Heart left ventricle (tissue), 16 donors: Measurements from ENCODE around the gene LIG1. TPM values are rescaled to one million over a fixed set of nuclear protein-coding genes. Genes with fewer than 3 reads are reported as not detected.

Source experiments
- ATAC-seq, 4 donors: fragments of 200-7000 bp; cut with Tn5 transposase; one replicate each; pipeline ENCODE4 v1.9.1; 2020 to 2022; ENCODE audit warnings: moderate library complexity in 4 of 4, mild to moderate bottlenecking in 3 of 4, moderate number of reproducible peaks in 1 of 4
- DNase-seq, 5 donors: peaks; one replicate each; pipeline ENCODE4 v3.0.0-alpha.2; 2020
- H3K27ac ChIP-seq, 12 donors: fragments of 200-600 bp; sonication (generic) in 4 of 12; one replicate each; pipeline versions ENCODE4 v1.5.0 to v1.8.0; 2016 to 2022; ENCODE audit warnings: mild to moderate bottlenecking in 2 of 12
- H3K27me3 ChIP-seq, 9 donors: fragments of 200-600 bp; sonication (generic) in 2 of 9; one replicate each; pipeline versions ENCODE4 v1.5.1 to v1.8.0; 2016 to 2022; ENCODE audit warnings: mild to moderate bottlenecking in 3 of 9
- H3K36me3 ChIP-seq, 9 donors: fragments of 200-600 bp; sonication (generic) in 2 of 9; one replicate each; pipeline versions ENCODE4 v1.5.0 to v1.8.0; 2018 to 2022; ENCODE audit warnings: mild to moderate bottlenecking in 2 of 9
- H3K4me1 ChIP-seq, 12 donors: fragments of 200-600 bp; sonication (generic) in 4 of 12; one replicate each; pipeline versions ENCODE4 v1.5.0 to v1.8.0; 2016 to 2022; ENCODE audit warnings: mild to moderate bottlenecking in 3 of 12
- H3K4me3 ChIP-seq, 12 donors: fragments of 200-600 bp; sonication (generic) in 4 of 12; one replicate each; pipeline versions ENCODE4 v1.5.0 to v1.8.0; 2017 to 2022; ENCODE audit warnings: mild to moderate bottlenecking in 9 of 12, moderate library complexity in 4 of 12
- H3K9me3 ChIP-seq, 12 donors: fragments of 200-600 bp; sonication (generic) in 4 of 12; one replicate each; pipeline versions ENCODE4 v1.5.0 to v1.8.0; 2016 to 2022; ENCODE audit warnings: mild to moderate bottlenecking in 1 of 12
- POLR2A ChIP-seq, 2 donors: fragments of 450-650 bp; IDR thresholded peaks; one replicate each; pipeline ENCODE4 v1.6.1; 2017; ENCODE audit warnings: antibody characterized with exemption in 2 of 2, mild to moderate bottlenecking in 2 of 2, moderate library complexity in 2 of 2
- WGBS, 4 donors: extraction: QIAGEN DNeasy Blood & Tissue Kit in 2 of 4; methylation state at CpG; one replicate each; pipeline versions ENCODE4 v1.1.5 to v1.1.7; 2013 to 2018; 5-methylcytosine and 5-hydroxymethylcytosine counted together
- intact Hi-C, 10 donors: fragments of 100-400 bp; cut with DNase I; formaldehyde crosslinking; loops; one replicate each; pipeline versions ENCODE4 v1.11.1 to v1.14.2; 2022
- polyA plus RNA-seq, 2 donors: library from polyadenylated mRNA; stranded (reverse); fragments of 200-250 nt; gene quantifications; one replicate each; pipeline ENCODE4 v1.2.3, GENCODE V29; 2013
- total RNA-seq, 9 donors: library from RNA; depleted of rRNA in 2 of 9; stranded (reverse); fragments of >200 nt in 2 of 9; fragmentation: NEBNext Ultra II Directional in 3 of 9; extraction: Animal tissue kit (Norgen Biotek cat#: 25700) in 3 of 9; gene quantifications; one replicate each; pipeline versions ENCODE4 v1.1.0 to v1.2.4, GENCODE V29; 2016 to 2023
- TF ChIP-seq, protein P1 (sequence below), 12 donors: fragments of 200-600 bp; sonication (generic) in 4 of 12; IDR thresholded peaks; one replicate each; pipeline versions ENCODE4 v1.5.0 to v1.8.0; 2018 to 2022; ENCODE audit warnings: antibody characterized with exemption in 12 of 12, mild to moderate bottlenecking in 5 of 12
- donor health status: ischemic (EF 13 %, LVEDD 7.1; RV severe dilation, severe dysfunction).
- donor health status: healthy with polysubstance abuse.
- donor health status: DM: no; HTN: yes; CAD: no.
- donor health status: DM: no; HTN: no; CAD: no.
- donor health status: ischemic (EF 25% LVEDD 6.9; RV normal size, moderate dysfunction).
- donor health status: ischemic (EF 25% LVEDD 5.7; RV mildly dilated, moderate dysfunction).
- donor health status: healthy.
- donor health status: DM: yes; HTN: yes; CAD: no.
- donor health status: ischemic (EF 35%, LVEDD 5.7; RV mildly dilated, moderate dysfunction).
- donor health status: nonischemic (EF 11% LVEDD 7.7; RV severe dilation, severe dysfunction).
- donor health status: DM: yes; HTN: yes; CAD: no.
- donor health status: PGD.
- donor health status: ischemic (EF 29% LVEDD 5.4; RV normal size, mild dysfunction).
- donor health status: nonischemic (EF 23%, LVEDD 6.1; RV moderate dilation, normal function).

LIG1 gene
- total and polyA plus RNA-seq, 11 donors: 2.1 to 16.5 (median 4.0) TPM

DNA sequence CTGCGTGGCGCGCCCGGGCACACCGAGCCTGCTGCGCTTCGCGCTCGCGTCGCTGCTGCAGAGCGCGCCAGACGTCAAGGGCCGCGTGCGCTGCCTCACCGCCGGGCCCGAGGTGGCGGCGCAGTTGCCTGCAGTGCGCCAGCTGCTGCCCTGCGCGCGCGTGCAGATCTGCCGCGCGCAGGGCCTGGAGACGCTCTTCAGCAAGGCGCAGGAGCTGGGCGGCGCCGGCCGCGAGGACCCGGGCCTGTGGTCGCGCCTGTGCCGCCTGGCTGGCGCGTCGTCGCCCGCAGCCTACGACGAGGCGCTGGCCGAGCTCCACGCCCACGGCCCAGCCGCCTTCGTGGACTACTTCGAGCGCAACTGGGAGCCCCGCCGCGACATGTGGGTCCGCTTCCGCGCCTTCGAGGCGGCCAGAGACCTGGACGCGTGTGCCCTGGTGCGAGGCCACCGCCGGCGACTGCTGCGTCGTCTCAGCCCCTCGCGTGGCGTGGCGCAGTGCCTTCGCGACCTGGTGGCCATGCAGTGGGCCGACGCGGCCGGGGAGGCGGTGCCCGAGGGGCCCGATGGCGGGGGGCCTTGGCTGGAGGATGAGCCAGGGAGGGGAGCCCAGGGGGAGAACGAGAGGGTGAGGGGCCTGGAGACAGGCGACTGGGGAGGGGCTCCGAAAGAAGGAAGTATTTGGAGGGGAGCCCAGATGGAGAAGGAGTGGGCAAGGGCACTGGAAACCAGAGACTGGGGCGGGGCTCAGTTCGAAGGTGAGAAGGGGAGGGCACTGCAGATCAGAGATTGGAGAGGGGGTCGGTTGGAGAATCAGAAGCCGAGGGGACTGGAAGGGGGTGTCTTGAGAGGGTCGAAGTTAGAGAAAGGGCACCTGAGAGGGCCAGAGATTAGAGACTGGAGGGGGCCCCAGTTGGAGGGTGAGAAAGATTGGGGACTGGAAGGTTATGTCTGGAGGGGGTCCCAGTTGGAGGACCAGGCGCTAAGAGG lies 25.0 kb upstream of the LIG1 start:
- ATAC-seq (no peak), DNase-seq (peak in 1 of 5 donors; percentile 64)
- Histone ChIP-seq H3K4me1 (peaks cover 0 to 16% (median 5%) of the 10 kb centered on the region in 12 donors), H3K27me3 (no peaks in the 10 kb centered on the region), H3K4me3 (no peak overlapping the region), H3K9me3 (no peaks in the 10 kb centered on the region), H3K27ac (no peak overlapping the region), H3K36me3 (peaks cover 0 to 6% (median 0%) of the 10 kb centered on the region in 9 donors)
- 74 to 83% (median 75%) methylated on average over 27 to 95 of the region's 95 CpGs for WGBS, 4 donors
- TF ChIP-seq, protein P1, sequence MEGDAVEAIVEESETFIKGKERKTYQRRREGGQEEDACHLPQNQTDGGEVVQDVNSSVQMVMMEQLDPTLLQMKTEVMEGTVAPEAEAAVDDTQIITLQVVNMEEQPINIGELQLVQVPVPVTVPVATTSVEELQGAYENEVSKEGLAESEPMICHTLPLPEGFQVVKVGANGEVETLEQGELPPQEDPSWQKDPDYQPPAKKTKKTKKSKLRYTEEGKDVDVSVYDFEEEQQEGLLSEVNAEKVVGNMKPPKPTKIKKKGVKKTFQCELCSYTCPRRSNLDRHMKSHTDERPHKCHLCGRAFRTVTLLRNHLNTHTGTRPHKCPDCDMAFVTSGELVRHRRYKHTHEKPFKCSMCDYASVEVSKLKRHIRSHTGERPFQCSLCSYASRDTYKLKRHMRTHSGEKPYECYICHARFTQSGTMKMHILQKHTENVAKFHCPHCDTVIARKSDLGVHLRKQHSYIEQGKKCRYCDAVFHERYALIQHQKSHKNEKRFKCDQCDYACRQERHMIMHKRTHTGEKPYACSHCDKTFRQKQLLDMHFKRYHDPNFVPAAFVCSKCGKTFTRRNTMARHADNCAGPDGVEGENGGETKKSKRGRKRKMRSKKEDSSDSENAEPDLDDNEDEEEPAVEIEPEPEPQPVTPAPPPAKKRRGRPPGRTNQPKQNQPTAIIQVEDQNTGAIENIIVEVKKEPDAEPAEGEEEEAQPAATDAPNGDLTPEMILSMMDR (IDR thresholded peaks at IDR 0.05): no peak
- TF ChIP-seq POLR2A (IDR thresholded peaks at IDR 0.05): no peak
- intact Hi-C loops: no loop called here

DNA sequence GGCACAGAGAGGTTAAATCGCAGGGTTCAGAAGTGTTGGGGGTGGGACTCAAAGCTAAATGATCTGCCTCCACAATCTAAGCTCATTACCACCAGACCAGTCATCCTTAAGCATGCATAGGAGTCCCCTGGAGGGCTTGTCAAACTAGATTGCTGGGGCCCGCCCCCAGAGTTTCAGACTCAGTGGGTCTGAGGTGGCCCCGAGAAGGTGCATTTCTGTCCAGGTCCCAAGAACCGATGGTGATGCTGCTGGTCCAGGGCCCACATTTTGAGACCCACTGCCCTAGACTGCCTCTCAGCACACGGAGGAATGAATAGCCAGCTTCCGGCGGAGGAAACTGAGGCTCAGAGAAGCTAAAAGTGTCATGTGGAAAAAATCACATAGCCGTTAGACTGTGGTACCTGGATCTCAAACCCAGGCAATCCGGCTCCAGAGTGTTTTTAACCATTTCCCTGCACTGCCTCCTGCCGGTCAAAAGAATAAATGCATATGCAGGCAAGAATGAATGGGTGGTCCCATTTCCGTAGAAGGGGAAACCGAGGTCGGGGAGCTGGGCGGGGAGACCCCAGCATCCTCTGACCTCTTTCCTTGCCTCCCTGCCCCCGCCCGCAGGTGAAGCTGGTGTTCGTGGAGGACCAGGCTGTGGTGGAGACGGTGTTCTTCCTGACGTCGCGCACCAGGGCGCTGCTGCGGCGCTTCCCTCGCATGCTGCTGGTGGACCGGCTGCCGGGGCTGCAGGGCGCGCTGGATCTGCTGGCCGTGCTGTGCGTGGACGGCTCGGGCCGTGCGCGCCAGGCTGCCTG lies 24.1 kb upstream of the LIG1 start:
- TF ChIP-seq POLR2A (IDR thresholded peaks at IDR 0.05): no peak
- TF ChIP-seq, protein P1 (IDR thresholded peaks at IDR 0.05): peak in 11 of 12 donors; percentile 15 to 64 (median 43)
- no peak for ATAC-seq
- intact Hi-C loops: no loop called here
- Histone ChIP-seq H3K27ac (no peak overlapping the region), H3K36me3 (peaks cover 0 to 7% (median 0%) of the 10 kb centered on the region in 9 donors), H3K4me1 (peaks cover 0 to 16% (median 5%) of the 10 kb centered on the region in 12 donors), H3K27me3 (no peaks in the 10 kb centered on the region), H3K4me3 (no peak overlapping the region), H3K9me3 (no peaks in the 10 kb centered on the region)
- no peak for DNase-seq
- 71% methylated on average over 20 to 36 of the region's 36 CpGs for WGBS, 4 donors

DNA sequence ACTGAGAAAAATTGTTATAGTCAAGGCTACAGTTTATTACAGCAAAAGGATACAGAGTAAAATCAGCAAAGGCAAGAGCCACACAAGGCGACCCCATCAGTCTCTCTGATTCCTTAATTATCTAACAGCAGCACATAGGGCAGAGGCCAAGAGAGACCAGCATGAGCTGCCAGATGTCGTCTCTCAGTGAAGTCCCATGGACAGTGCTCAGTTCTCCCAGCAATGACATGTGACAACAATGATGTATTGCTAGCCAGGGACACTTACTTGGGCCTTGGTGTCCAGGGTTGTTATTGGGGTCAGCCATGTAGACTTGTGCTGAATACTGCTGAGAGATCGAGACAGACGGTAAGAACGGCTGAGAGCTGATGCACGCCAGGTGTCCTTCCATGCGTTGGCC lies 22.6 kb upstream of the LIG1 start:
- DNase-seq (no peak), ATAC-seq (no peak)
- no peak overlapping the region for H3K4me3 ChIP-seq
- WGBS, 4 donors: 80 to 89% (median 83%) methylated on average over 7 of the region's 7 CpGs
- intact Hi-C loops: no loop called here
- H3K27me3 ChIP-seq: no peaks in the 10 kb centered on the region
- H3K27ac ChIP-seq: no peak overlapping the region
- TF ChIP-seq, protein P1 (IDR thresholded peaks at IDR 0.05): no peak
- no peak for TF ChIP-seq POLR2A (IDR thresholded peaks at IDR 0.05)
- peaks cover 0 to 20% (median 4%) of the 10 kb centered on the region in 9 donors for H3K36me3 ChIP-seq
- H3K4me1 ChIP-seq: peaks cover 0 to 16% (median 5%) of the 10 kb centered on the region in 12 donors
- H3K9me3 ChIP-seq: no peaks in the 10 kb centered on the region

DNA sequence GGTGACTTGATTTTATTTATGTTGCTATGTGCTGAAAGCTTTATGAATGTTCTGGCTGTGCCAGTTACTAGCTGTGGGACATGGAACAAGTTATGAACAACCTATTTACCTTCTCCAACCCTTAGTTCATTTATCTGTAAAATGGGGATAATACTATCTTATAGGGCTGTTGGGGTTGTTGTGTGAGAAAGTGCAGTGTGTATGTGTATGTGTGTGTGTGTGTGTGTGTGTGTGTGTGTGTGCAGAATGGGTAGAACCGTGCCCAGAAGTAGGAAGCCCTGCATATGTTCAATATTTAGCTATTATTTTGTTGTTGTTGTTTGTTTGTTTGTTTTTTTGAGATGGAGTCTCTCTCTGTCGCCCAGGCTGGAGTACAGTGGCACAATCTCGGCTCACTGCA lies 20.7 kb upstream of the LIG1 start:
- DNase-seq (no peak), ATAC-seq (no peak)
- no peak overlapping the region for H3K27ac ChIP-seq
- no peak overlapping the region for H3K4me3 ChIP-seq
- no peaks in the 10 kb centered on the region for H3K9me3 ChIP-seq
- no peaks in the 10 kb centered on the region for H3K27me3 ChIP-seq
- H3K4me1 ChIP-seq: no peaks in the 10 kb centered on the region
- WGBS, 4 donors: 89 to 99% (median 95%) methylated on average over 3 of the region's 3 CpGs
- intact Hi-C loops: no loop called here
- TF ChIP-seq POLR2A (IDR thresholded peaks at IDR 0.05): no peak
- TF ChIP-seq, protein P1 (IDR thresholded peaks at IDR 0.05): no peak
- peaks cover 0 to 27% (median 4%) of the 10 kb centered on the region in 9 donors for H3K36me3 ChIP-seq
